HG02571 (cell line): Measurements from ENCODE around the gene SLC4A2.

ENCODE experiments used
- ATAC-seq: cut with Tn5 transposase; IDR thresholded peaks from one replicate; pipeline ENCODE4 v1.9.1; 2021; ENCODE audit warnings: mild to moderate bottlenecking, moderate library complexity; ENCODE audit not compliant: unreplicated experiment

Gene SLC4A2

DNA sequence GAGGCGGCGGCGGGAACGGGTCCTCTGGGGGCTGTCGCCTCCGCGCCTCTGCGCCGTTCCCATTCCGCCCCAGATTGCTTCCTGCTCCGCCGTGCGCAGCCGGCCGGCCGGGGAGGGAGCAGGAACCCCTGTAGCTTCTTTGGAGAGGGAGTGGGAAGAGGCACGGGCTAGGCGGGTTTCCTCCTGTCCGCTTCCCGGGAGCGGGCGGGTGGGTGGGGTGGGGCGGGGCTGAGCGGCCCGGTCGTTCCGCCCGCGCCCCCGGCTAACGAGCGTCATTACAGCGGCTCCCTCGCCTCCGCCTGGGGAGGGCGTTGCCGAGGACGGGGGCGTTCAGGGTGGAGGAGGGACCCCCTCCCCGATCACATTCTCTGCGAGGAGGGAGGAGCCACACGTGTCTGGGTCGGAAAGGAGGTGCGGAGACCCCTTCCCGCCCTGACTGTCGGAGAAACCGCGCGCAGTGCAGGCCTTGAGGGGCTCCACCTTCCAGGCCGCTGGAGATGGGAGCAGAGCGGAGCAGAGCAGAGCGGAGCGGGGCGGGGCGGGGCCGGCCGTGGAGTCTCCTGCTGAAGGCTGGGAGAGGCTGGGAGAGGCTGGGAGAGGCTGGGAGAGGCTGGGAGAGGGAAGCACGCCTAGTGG, 66.6 kb downstream of the SLC4A2 start:
- no peak for ATAC-seq
